ENCODE results near the gene CSF2RB. TPM values are rescaled to one million over a fixed set of nuclear protein-coding genes. Genes with fewer than 3 reads are reported as not detected.

CSF2RB gene
- total and polyA plus RNA-seq, 2 donors (not counting 3 experiments of a cell fraction or from before 2014, with no cell fraction given): 20.6 to 68.2 TPM

- TF ChIP-seq JUN (IDR thresholded peaks at IDR 0.05; ENCODE audit: borderline replicate concordance, insufficient read depth, insufficient read length, low read depth) (no peak), GATA2 (IDR thresholded peaks at IDR 0.05; ENCODE audit: insufficient read depth, insufficient read length, low read depth, low read length) (no peak), EZH2 (IDR thresholded peaks at IDR 0.05; ENCODE audit: borderline replicate concordance, low read depth, low read length, severe bottlenecking) (no peak), POLR2A (IDR thresholded peaks at IDR 0.05; ENCODE audit: low read depth, low read length) (no peak), POLR2AphosphoS5 (IDR thresholded peaks at IDR 0.05; ENCODE audit: insufficient read depth, low read depth, low read length) (no peak), CTCF (IDR thresholded peaks at IDR 0.05; ENCODE audit: extremely low read depth in 1 of 2, insufficient read depth in 1 of 2, low read depth in 1 of 2, low read length in 2 of 2) (no peak), FOS (IDR thresholded peaks at IDR 0.05; ENCODE audit: borderline replicate concordance, insufficient read depth, low read length) (no peak), MYC (IDR thresholded peaks at IDR 0.05; ENCODE audit: low read depth, low read length) (no peak)
- TF ChIP-seq, protein P1, sequence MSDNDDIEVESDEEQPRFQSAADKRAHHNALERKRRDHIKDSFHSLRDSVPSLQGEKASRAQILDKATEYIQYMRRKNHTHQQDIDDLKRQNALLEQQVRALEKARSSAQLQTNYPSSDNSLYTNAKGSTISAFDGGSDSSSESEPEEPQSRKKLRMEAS (IDR thresholded peaks at IDR 0.05; ENCODE audit: insufficient read depth, insufficient read length): no peak
- H3K4me1 ChIP-seq (ENCODE audit: control insufficient read depth, extremely low read depth, insufficient read depth, low read length): no peaks in the 10 kb centered on the region
- H3K36me3 ChIP-seq (ENCODE audit: control insufficient read depth in 2 of 2, extremely low read depth in 1 of 2, insufficient read depth in 2 of 2, low read length in 2 of 2): peaks cover 0 to 33% of the 10 kb centered on the region in 2 experiments
- H3K27ac ChIP-seq (ENCODE audit: insufficient read depth, low read depth, low read length): no peak overlapping the region
- BruUV-seq (replicated peaks): no TSS peak
- FAIRE-seq: no peak
- no peak overlapping the region for H2AFZ ChIP-seq (ENCODE audit: low read depth, low read length)
- no peaks in the 10 kb centered on the region for H3K79me2 ChIP-seq (ENCODE audit: control insufficient read depth, insufficient read depth, low read length)
- no peaks in the 10 kb centered on the region for H4K20me1 ChIP-seq (replicated peaks; ENCODE audit: control insufficient read depth, extremely low read depth, insufficient read depth, low read length)
- POLR2A ChIA-PET: no interaction called here
- H3K27me3 ChIP-seq (ENCODE audit: control insufficient read depth in 2 of 2, insufficient read depth in 2 of 2, low read length in 2 of 2): no peaks in the 10 kb centered on the region
- no peaks in the 10 kb centered on the region for H3K9me3 ChIP-seq (replicated peaks; ENCODE audit: control insufficient read depth, insufficient read depth, low read length)
- CTCF ChIA-PET: interaction anchor here (0.6 kb wide), 1 partner anchor 9 kb away, joined by 3 read pairs; no protein-coding TSS in a partner anchor
- H3K9me1 ChIP-seq (replicated peaks; ENCODE audit: control insufficient read depth, extremely low read depth, insufficient read depth, low read length): no peaks in the 10 kb centered on the region
- no peak overlapping the region for H3K4me3 ChIP-seq (replicated peaks in 1 of 3; ENCODE audit: insufficient read depth in 1 of 3, low read depth in 1 of 3, low read length in 3 of 3)
- intact Hi-C loops (cut with micrococcal nuclease) (no loop called here), dilution Hi-C loops (cut with MboI; ENCODE audit: extremely low pct_ligation_motif_present, low sequenced_read_pairs) (no loop called here)
- H3K9ac ChIP-seq (replicated peaks; ENCODE audit: extremely low read depth, insufficient read depth, low read length): no peak overlapping the region
- DNase-seq (ENCODE audit: low read depth, low spot score): no peak
- no peak overlapping the region for H3K4me2 ChIP-seq (ENCODE audit: insufficient read depth, low read length)
Observed at GRCh38 chr22:36935694-36936093, 22.3 kb downstream of the CSF2RB start.
